GM23338 (cell line): ENCODE data around the gene HOXC5.
A peak's percentile ranks its signal among the peaks of the same experiment; 100 is the strongest.

Experiments used
- CREB1 ChIP-seq: fragments of 250-450 bp; sonication (Bioruptor Pico); IDR thresholded peaks from 2 replicates; pipeline ENCODE4 v1.5.0; 2020; ENCODE audit warnings: low read depth, mild to moderate bottlenecking, moderate library complexity
- CTCF ChIP-seq, 2 experiments: fragments of 200-600 bp in 1 of 2; sonication (generic) in 1 of 2; conservative IDR thresholded peaks; 2 replicates each; pipeline versions ENCODE4 v1.5.1 to v1.6.1; 2016 to 2017; ENCODE audit warnings: antibody characterized with exemption in 2 of 2, low read depth in 2 of 2, mild to moderate bottlenecking in 2 of 2, moderate library complexity in 1 of 2
- ETS1 ChIP-seq: IDR thresholded peaks from 2 replicates; pipeline ENCODE4 v1.6.1; 2016; ENCODE audit warnings: antibody characterized with exemption
- EZH2 ChIP-seq: fragments of 200-600 bp; sonication (generic); IDR thresholded peaks from one replicate; pipeline ENCODE4 v1.8.0; 2017; ENCODE audit warnings: antibody characterized with exemption, mild to moderate bottlenecking, low read depth; ENCODE audit not compliant: unreplicated experiment
- EZH2phosphoT487 ChIP-seq: fragments of 200-600 bp; sonication (generic); IDR thresholded peaks from one replicate; pipeline ENCODE4 v1.8.1; 2018; ENCODE audit warnings: antibody characterized with exemption; ENCODE audit not compliant: unreplicated experiment
- JUNB ChIP-seq: IDR thresholded peaks from one replicate; pipeline ENCODE4 v1.6.1; 2016; ENCODE audit warnings: antibody characterized with exemption; ENCODE audit not compliant: unreplicated experiment
- NANOG ChIP-seq: IDR thresholded peaks from 2 replicates; pipeline ENCODE4 v1.6.1; 2016; ENCODE audit warnings: antibody characterized with exemption, borderline replicate concordance
- POLR2AphosphoS5 ChIP-seq: IDR thresholded peaks from 2 replicates; pipeline ENCODE4 v1.6.1; 2016; ENCODE audit warnings: antibody characterized with exemption, low read depth
- REST ChIP-seq: IDR thresholded peaks from one replicate; pipeline ENCODE4 v1.6.1; 2018; ENCODE audit warnings: antibody characterized with exemption; ENCODE audit not compliant: unreplicated experiment
- ZNF114 ChIP-seq: fragments of 250-450 bp; sonication (Bioruptor Pico); IDR thresholded peaks from 2 replicates; pipeline ENCODE4 v1.5.0; 2020; ENCODE audit warnings: mild to moderate bottlenecking, moderate library complexity
- ZNF331 ChIP-seq: fragments of 250-450 bp; sonication (Bioruptor Pico); IDR thresholded peaks from 2 replicates; pipeline ENCODE4 v1.5.0; 2020; ENCODE audit warnings: low read depth, mild to moderate bottlenecking, moderate library complexity
- ZNF462 ChIP-seq: fragments of 250-450 bp; sonication (Bioruptor Pico); IDR thresholded peaks from 2 replicates; pipeline ENCODE4 v1.5.0; 2020; ENCODE audit warnings: mild to moderate bottlenecking, moderate library complexity

- TF ChIP-seq ETS1 (no peak), CTCF (conservative IDR thresholded peaks at IDR 0.05; ENCODE audit: low read depth in 2 of 2) (no peak), POLR2AphosphoS5 (no peak), EZH2phosphoT487 (no peak), EZH2 (peak; percentile 50), CREB1 (CRISPR knock-in tag) (no peak), REST (no peak), JUNB (no peak), ZNF114 (no peak), ZNF462 (CRISPR knock-in tag) (no peak), ZNF331 (CRISPR knock-in tag) (no peak), NANOG (no peak)
Measured at GRCh38 chr12:54018468-54018984, 14.3 kb upstream of the HOXC5 start.
